ENCODE data around the gene CD6. TPM values are rescaled to one million over a fixed set of nuclear protein-coding genes. Genes with fewer than 3 reads are reported as not detected.
A peak's percentile ranks its signal among the peaks of the same experiment; 100 is the strongest.

Gene CD6
- total and polyA plus RNA-seq, 3 donors from 2014 or later = 0.87 to 3.1 (median 1.6) TPM

GRCh38 chr11:60992842-60993409 lies 21.4 kb downstream of the CD6 start:
- peaks cover 11% of the 10 kb centered on the region for H3K4me1 ChIP-seq
- TF ChIP-seq POLR2A (IDR thresholded peaks at IDR 0.05) (no peak), CTCF (IDR thresholded peaks at IDR 0.05) (no peak)
- H3K9me3 ChIP-seq = no peaks in the 10 kb centered on the region
- no peak overlapping the region for H3K27ac ChIP-seq
- 40 to 60% methylated on average over 3 to 5 of the region's 5 CpGs for WGBS, 2 donors
- intact Hi-C loops (cut with DNase I; ENCODE audit: low total_unique reads) = no loop called here
- H3K36me3 ChIP-seq (ENCODE audit: low read depth, missing control alignments) = no peaks in the 10 kb centered on the region
- no peaks in the 10 kb centered on the region for H3K27me3 ChIP-seq
- peak; percentile 52 for DNase-seq
- no peak overlapping the region for H3K4me3 ChIP-seq

GRCh38 chr11:60993615-60994014 lies 22.1 kb downstream of the CD6 start:
- no peak overlapping the region for H3K27ac ChIP-seq
- WGBS, 2 donors = 53 to 69% methylated on average over 7 of the region's 7 CpGs
- TF ChIP-seq POLR2A (IDR thresholded peaks at IDR 0.05) (no peak), CTCF (IDR thresholded peaks at IDR 0.05) (no peak)

GRCh38 chr11:60994541-60995080 lies 23.1 kb downstream of the CD6 start:
- Histone ChIP-seq H3K4me3 (no peak overlapping the region), H3K27ac (no peak overlapping the region), H3K36me3 (ENCODE audit: low read depth, missing control alignments) (no peaks in the 10 kb centered on the region), H3K4me1 (peaks cover 11% of the 10 kb centered on the region), H3K9me3 (no peaks in the 10 kb centered on the region), H3K27me3 (no peaks in the 10 kb centered on the region)
- 73 to 81% methylated on average over 7 of the region's 7 CpGs for WGBS, 2 donors
- intact Hi-C loops (cut with DNase I; ENCODE audit: low total_unique reads) = no loop called here
- no peak for TF ChIP-seq POLR2A (IDR thresholded peaks at IDR 0.05)
- TF ChIP-seq CTCF (IDR thresholded peaks at IDR 0.05) = no peak
- DNase-seq = no peak

More at GRCh38 chr11:60993615-60994014, 22.1 kb downstream of the CD6 start:
- Histone ChIP-seq H3K4me1 (peaks cover 11% of the 10 kb centered on the region), H3K4me3 (no peak overlapping the region), H3K9me3 (no peaks in the 10 kb centered on the region), H3K27me3 (no peaks in the 10 kb centered on the region), H3K36me3 (ENCODE audit: low read depth, missing control alignments) (no peaks in the 10 kb centered on the region)
- no peak for DNase-seq
- intact Hi-C loops (cut with DNase I; ENCODE audit: low total_unique reads) = no loop called here

GRCh38 chr11:60995798-60996197 lies 24.3 kb downstream of the CD6 start:
- H3K27me3 ChIP-seq = no peaks in the 10 kb centered on the region
- no peak for DNase-seq
- no peak overlapping the region for H3K27ac ChIP-seq
- no peaks in the 10 kb centered on the region for H3K9me3 ChIP-seq
- no peak overlapping the region for H3K4me3 ChIP-seq
- no peaks in the 10 kb centered on the region for H3K36me3 ChIP-seq (ENCODE audit: low read depth, missing control alignments)
- intact Hi-C loops (cut with DNase I; ENCODE audit: low total_unique reads) = no loop called here
- WGBS, 2 donors = 71 to 80% methylated on average over 7 of the region's 7 CpGs
- TF ChIP-seq POLR2A (IDR thresholded peaks at IDR 0.05) = no peak
- no peak for TF ChIP-seq CTCF (IDR thresholded peaks at IDR 0.05)
- H3K4me1 ChIP-seq = peaks cover 11% of the 10 kb centered on the region
